ENCODE results near the gene SHB. TPM values are rescaled to one million over a fixed set of nuclear protein-coding genes. Genes with fewer than 3 reads are reported as not detected.
A peak's percentile ranks its signal among the peaks of the same experiment; 100 is the strongest.

The SHB gene
- total and polyA plus RNA-seq, 2 of the 13 experiments (the other 11 are each of a cell fraction or from before 2014, with no cell fraction given): 19.4 to 20.7 TPM

DNA sequence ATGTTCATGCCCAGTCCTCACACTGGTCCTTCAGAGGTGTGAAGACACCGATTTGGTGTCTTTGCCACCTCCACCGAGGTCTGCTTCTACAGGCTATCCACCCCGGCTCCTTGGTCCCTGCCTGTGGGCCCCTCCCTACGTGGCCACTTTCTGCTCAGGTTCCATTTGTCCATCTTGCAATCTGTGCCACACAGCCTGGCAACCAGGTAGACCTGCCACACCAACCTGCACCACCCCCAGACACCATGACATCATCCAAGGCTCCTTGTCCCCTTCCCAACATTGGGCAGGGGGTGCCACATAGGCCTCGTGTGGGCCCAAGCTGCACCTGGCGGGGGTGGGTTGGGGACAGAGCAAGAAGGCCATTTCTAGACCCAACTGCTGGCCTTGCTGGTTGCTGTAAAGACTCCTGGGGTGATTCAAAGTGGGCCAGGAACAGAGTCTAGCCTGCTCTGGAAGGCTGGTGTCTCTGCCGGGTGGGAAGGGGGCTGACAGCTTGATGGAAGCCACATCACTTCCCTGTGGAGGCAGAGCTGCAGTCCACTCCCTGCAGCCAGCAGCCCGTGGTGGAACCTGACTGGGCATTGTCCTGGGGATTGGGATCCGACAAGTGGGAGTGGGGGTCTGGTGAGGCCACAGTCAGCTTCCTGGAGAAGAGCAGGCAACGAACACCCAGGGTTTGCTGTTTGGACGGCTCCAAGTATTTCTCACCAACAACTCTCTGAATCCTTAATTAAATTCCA lies 99.3 kb downstream of the SHB start:
- BruUV-seq (replicated peaks): no TSS peak
- ATAC-seq (peak; percentile 2), FAIRE-seq (no peak), DNase-seq (ENCODE audit: low spot score) (no peak)
- peaks cover 15% of the 10 kb centered on the region for H3K79me2 ChIP-seq (ENCODE audit: insufficient read depth, low read length)
- peaks cover 79% of the 10 kb centered on the region for H3K4me1 ChIP-seq (ENCODE audit: insufficient read depth, low read length)
- H3K4me3 ChIP-seq (replicated peaks in 1 of 3; ENCODE audit: insufficient read depth in 1 of 3, low read depth in 2 of 3, low read length in 3 of 3): no peak overlapping the region
- ChIA-PET POLR2A (interaction anchor here (0.5 to 1.5 kb wide), 7 partner anchors 39 to 81 kb away, joined by 3 to 8 read pairs (median 4); no protein-coding TSS in a partner anchor), CTCF (ENCODE audit: low intra/inter-chr PET ratio, low total read pairs) (no interaction called here)
- peaks cover 67% of the 10 kb centered on the region for H4K20me1 ChIP-seq (ENCODE audit: insufficient read depth, low read length)
- no peaks in the 10 kb centered on the region for H3K27me3 ChIP-seq (ENCODE audit: control insufficient read depth in 1 of 2, insufficient read depth in 2 of 2, low read length in 2 of 2)
- intact Hi-C loops (cut with micrococcal nuclease; ENCODE audit: unreplicated experiment): loop anchor here (5.0 kb wide), 3 partner anchors 38 to 78 kb away; no protein-coding TSS in a partner anchor
- in situ Hi-C loops (cut with HindIII; ENCODE audit: extremely low pct_ligation_motif_present, low pct_unique_long_range_greater_than_20kb): no loop called here
- 86% methylated on average over 10 of the region's 11 CpGs for WGBS (ENCODE audit: low lambda C conversion rate)
- H2AFZ ChIP-seq (ENCODE audit: low read length): no peak overlapping the region
- H3K9me3 ChIP-seq (ENCODE audit: low read length): no peaks in the 10 kb centered on the region
- H3K9ac ChIP-seq (ENCODE audit: insufficient read depth, low read depth, low read length): no peak overlapping the region
- H3K36me3 ChIP-seq (replicated peaks in 1 of 2; ENCODE audit: control insufficient read depth in 1 of 2, insufficient read depth in 2 of 2, low read length in 2 of 2): peaks cover 22 to 69% of the 10 kb centered on the region in 2 experiments
- H3K27ac ChIP-seq (ENCODE audit: extremely low read length, insufficient read depth, low read length): no peak overlapping the region
- H3K4me2 ChIP-seq (ENCODE audit: low read depth, low read length): no peak overlapping the region
- TF ChIP-seq, protein P1, sequence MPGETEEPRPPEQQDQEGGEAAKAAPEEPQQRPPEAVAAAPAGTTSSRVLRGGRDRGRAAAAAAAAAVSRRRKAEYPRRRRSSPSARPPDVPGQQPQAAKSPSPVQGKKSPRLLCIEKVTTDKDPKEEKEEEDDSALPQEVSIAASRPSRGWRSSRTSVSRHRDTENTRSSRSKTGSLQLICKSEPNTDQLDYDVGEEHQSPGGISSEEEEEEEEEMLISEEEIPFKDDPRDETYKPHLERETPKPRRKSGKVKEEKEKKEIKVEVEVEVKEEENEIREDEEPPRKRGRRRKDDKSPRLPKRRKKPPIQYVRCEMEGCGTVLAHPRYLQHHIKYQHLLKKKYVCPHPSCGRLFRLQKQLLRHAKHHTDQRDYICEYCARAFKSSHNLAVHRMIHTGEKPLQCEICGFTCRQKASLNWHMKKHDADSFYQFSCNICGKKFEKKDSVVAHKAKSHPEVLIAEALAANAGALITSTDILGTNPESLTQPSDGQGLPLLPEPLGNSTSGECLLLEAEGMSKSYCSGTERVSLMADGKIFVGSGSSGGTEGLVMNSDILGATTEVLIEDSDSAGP (CRISPR knock-in tag; IDR thresholded peaks at IDR 0.05; ENCODE audit: borderline replicate concordance): 0 out of 2 replicates have a peak, but pooled peaks have one; percentile 24
- TF ChIP-seq ZNF720 (CRISPR knock-in tag; IDR thresholded peaks at IDR 0.05): no peak
- TF ChIP-seq MAZ (IDR thresholded peaks at IDR 0.05; ENCODE audit: borderline replicate concordance, low read depth, low read length): no peak
- no peak for TF ChIP-seq MAZ (CRISPR knock-in tag; IDR thresholded peaks at IDR 0.05; ENCODE audit: low read depth)
- TF ChIP-seq ATF7 (IDR thresholded peaks at IDR 0.05): peak; percentile 51; the same call in 1 of the 2 replicates
- TF ChIP-seq ATF7 (CRISPR knock-in tag; IDR thresholded peaks at IDR 0.05): no peak
- no peak for TF ChIP-seq KDM3A (CRISPR knock-in tag; IDR thresholded peaks at IDR 0.05; ENCODE audit: low read depth)
- no peak for TF ChIP-seq ZNF546 (CRISPR knock-in tag; conservative IDR thresholded peaks at IDR 0.05)
- TF ChIP-seq SNAPC2 (CRISPR knock-in tag; IDR thresholded peaks at IDR 0.05): 0 out of 2 replicates have a peak, but pooled peaks have one; percentile 7
- TF ChIP-seq, protein P2, sequence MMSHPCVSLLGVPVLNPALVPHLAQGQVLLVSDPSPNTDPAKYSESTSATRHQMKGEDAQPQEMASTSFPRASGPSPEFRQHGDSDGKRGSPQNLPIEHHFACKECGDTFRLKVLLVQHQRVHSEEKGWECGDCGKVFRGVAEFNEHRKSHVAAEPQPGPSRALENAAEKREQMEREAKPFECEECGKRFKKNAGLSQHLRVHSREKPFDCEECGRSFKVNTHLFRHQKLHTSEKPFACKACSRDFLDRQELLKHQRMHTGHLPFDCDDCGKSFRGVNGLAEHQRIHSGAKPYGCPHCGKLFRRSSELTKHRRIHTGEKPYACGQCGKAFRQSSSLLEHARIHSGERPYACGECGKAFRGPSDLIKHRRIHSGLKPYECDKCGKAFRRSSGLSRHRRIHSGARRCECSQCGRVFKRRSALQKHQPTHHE (CRISPR knock-in tag; IDR thresholded peaks at IDR 0.05; ENCODE audit: borderline replicate concordance): no peak
- 0 out of 2 replicates have a peak, but pooled peaks have one; percentile 11 for TF ChIP-seq ZFX (CRISPR knock-in tag; IDR thresholded peaks at IDR 0.05; ENCODE audit: low read depth)
- TF ChIP-seq, protein P3, sequence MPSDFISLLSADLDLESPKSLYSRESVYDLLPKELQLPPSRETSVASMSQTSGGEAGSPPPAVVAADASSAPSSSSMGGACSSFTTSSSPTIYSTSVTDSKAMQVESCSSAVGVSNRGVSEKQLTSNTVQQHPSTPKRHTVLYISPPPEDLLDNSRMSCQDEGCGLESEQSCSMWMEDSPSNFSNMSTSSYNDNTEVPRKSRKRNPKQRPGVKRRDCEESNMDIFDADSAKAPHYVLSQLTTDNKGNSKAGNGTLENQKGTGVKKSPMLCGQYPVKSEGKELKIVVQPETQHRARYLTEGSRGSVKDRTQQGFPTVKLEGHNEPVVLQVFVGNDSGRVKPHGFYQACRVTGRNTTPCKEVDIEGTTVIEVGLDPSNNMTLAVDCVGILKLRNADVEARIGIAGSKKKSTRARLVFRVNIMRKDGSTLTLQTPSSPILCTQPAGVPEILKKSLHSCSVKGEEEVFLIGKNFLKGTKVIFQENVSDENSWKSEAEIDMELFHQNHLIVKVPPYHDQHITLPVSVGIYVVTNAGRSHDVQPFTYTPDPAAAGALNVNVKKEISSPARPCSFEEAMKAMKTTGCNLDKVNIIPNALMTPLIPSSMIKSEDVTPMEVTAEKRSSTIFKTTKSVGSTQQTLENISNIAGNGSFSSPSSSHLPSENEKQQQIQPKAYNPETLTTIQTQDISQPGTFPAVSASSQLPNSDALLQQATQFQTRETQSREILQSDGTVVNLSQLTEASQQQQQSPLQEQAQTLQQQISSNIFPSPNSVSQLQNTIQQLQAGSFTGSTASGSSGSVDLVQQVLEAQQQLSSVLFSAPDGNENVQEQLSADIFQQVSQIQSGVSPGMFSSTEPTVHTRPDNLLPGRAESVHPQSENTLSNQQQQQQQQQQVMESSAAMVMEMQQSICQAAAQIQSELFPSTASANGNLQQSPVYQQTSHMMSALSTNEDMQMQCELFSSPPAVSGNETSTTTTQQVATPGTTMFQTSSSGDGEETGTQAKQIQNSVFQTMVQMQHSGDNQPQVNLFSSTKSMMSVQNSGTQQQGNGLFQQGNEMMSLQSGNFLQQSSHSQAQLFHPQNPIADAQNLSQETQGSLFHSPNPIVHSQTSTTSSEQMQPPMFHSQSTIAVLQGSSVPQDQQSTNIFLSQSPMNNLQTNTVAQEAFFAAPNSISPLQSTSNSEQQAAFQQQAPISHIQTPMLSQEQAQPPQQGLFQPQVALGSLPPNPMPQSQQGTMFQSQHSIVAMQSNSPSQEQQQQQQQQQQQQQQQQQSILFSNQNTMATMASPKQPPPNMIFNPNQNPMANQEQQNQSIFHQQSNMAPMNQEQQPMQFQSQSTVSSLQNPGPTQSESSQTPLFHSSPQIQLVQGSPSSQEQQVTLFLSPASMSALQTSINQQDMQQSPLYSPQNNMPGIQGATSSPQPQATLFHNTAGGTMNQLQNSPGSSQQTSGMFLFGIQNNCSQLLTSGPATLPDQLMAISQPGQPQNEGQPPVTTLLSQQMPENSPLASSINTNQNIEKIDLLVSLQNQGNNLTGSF (CRISPR knock-in tag; IDR thresholded peaks at IDR 0.05): no peak
- no peak for TF ChIP-seq STAG1 (CRISPR knock-in tag; IDR thresholded peaks at IDR 0.05)
- no peak for TF ChIP-seq ZNF12 (CRISPR knock-in tag; IDR thresholded peaks at IDR 0.05)

Data from HepG2 (cell line).